Liver (tissue), 9 donors: ENCODE data around the gene CLCN5. TPM values are rescaled to one million over a fixed set of nuclear protein-coding genes. Genes with fewer than 3 reads are reported as not detected.

Experiments
- DNase-seq: peaks from one replicate; pipeline ENCODE4 v3.0.0-alpha.2; 2017; ENCODE audit warnings: low spot score
- H3K27ac ChIP-seq, 2 donors: one replicate each; pipeline ENCODE4 v1.7.0; 2013; ENCODE audit warnings: inconsistent platforms in 2 of 2, low read length in 2 of 2, control low read depth in 1 of 2, low read depth in 1 of 2, mild to moderate bottlenecking in 1 of 2
- H3K27me3 ChIP-seq, 4 donors: one replicate each; pipeline versions ENCODE4 v1.6.1 to v1.7.0; 2013; ENCODE audit warnings: low read length in 3 of 4, inconsistent platforms in 1 of 4, mild to moderate bottlenecking in 1 of 4, moderate library complexity in 1 of 4; ENCODE audit not compliant: control insufficient read depth in 4 of 4, insufficient read depth in 4 of 4
- H3K36me3 ChIP-seq, 4 donors: one replicate each; pipeline versions ENCODE4 v1.6.1 to v1.7.0; 2013; ENCODE audit warnings: low read length in 3 of 4, mild to moderate bottlenecking in 3 of 4, low read depth in 1 of 4, moderate library complexity in 1 of 4; ENCODE audit not compliant: control insufficient read depth in 4 of 4, insufficient read depth in 3 of 4
- H3K4me1 ChIP-seq, 4 donors: one replicate each; pipeline versions ENCODE4 v1.6.1 to v1.7.0; 2013; ENCODE audit warnings: low read length in 3 of 4, mild to moderate bottlenecking in 3 of 4, moderate library complexity in 1 of 4; ENCODE audit not compliant: control insufficient read depth in 4 of 4, insufficient read depth in 4 of 4
- H3K4me3 ChIP-seq, 3 donors: one replicate each; pipeline versions ENCODE4 v1.6.1 to v1.7.0; 2013; ENCODE audit warnings: low read length in 3 of 3, control low read depth in 1 of 3, low read depth in 1 of 3, mild to moderate bottlenecking in 1 of 3
- H3K9ac ChIP-seq, 2 donors: one replicate each; pipeline ENCODE4 v1.7.0; 2013; ENCODE audit warnings: low read length in 2 of 2, mild to moderate bottlenecking in 2 of 2, moderate library complexity in 2 of 2, control low read depth in 1 of 2, low read depth in 1 of 2
- H3K9me3 ChIP-seq, 4 donors: one replicate each; pipeline versions ENCODE4 v1.6.1 to v1.7.0; 2013; ENCODE audit warnings: low read length in 3 of 4; ENCODE audit not compliant: control insufficient read depth in 4 of 4
- EGR1 ChIP-seq, 2 donors: IDR thresholded peaks; 2 replicates each; pipeline ENCODE4 v1.6.1; 2016 to 2018; ENCODE audit warnings: antibody characterized with exemption in 2 of 2, low read depth in 2 of 2
- FOXA1 ChIP-seq: IDR thresholded peaks from 2 replicates; pipeline ENCODE4 v1.6.1; 2016; ENCODE audit warnings: antibody characterized with exemption
- FOXA2 ChIP-seq: IDR thresholded peaks from 2 replicates; pipeline ENCODE4 v1.6.1; 2016; ENCODE audit warnings: antibody characterized with exemption
- GABPA ChIP-seq, 2 donors: IDR thresholded peaks in 1 of 2; conservative IDR thresholded peaks in 1 of 2; 2 replicates each; pipeline ENCODE4 v1.6.1; 2016; ENCODE audit warnings: antibody characterized with exemption in 2 of 2, mild to moderate bottlenecking in 1 of 2, moderate library complexity in 1 of 2
- HNF4A ChIP-seq, 2 donors: conservative IDR thresholded peaks; 2 replicates each; pipeline ENCODE4 v1.6.1; 2016; ENCODE audit warnings: antibody characterized with exemption in 2 of 2, mild to moderate bottlenecking in 2 of 2
- HNF4G ChIP-seq: IDR thresholded peaks from 2 replicates; pipeline ENCODE4 v1.6.1; 2016; ENCODE audit warnings: antibody characterized with exemption
- NR2F2 ChIP-seq: IDR thresholded peaks from 2 replicates; pipeline ENCODE4 v1.6.1; 2016; ENCODE audit warnings: antibody characterized with exemption
- RAD21 ChIP-seq, 2 donors: IDR thresholded peaks; 2 replicates each; pipeline ENCODE4 v1.6.1; 2016; ENCODE audit warnings: antibody characterized with exemption in 2 of 2, mild to moderate bottlenecking in 2 of 2
- RXRA ChIP-seq, 2 donors: IDR thresholded peaks; 2 replicates each; pipeline ENCODE4 v1.6.1; 2017 to 2018; ENCODE audit warnings: antibody characterized with exemption in 2 of 2, mild to moderate bottlenecking in 1 of 2
- SP1 ChIP-seq: IDR thresholded peaks from 2 replicates; pipeline ENCODE4 v1.6.1; 2018; ENCODE audit warnings: antibody characterized with exemption, mild to moderate bottlenecking
- TAF1 ChIP-seq: conservative IDR thresholded peaks from 2 replicates; pipeline ENCODE4 v1.6.1; 2016; ENCODE audit warnings: antibody characterized with exemption, mild to moderate bottlenecking
- YY1 ChIP-seq: IDR thresholded peaks from 2 replicates; pipeline ENCODE4 v1.6.1; 2016; ENCODE audit warnings: antibody characterized with exemption, mild to moderate bottlenecking
- WGBS: extraction: QIAGEN DNeasy Blood & Tissue Kit; methylation state at CpG from one replicate; pipeline ENCODE4 v1.1.7; 2013; 5-methylcytosine and 5-hydroxymethylcytosine counted together
- polyA plus RNA-seq, 2 donors: library from polyadenylated mRNA; stranded (reverse) in 1 of 2; unstranded in 1 of 2; fragments of 200-250 nt in 1 of 2; fragments of >200 nt in 1 of 2; fragmentation: Nextera tagmentation in 1 of 2; extraction: Ambion mirVana in 1 of 2; gene quantifications; one replicate each; pipeline versions ENCODE4 v1.2.1 to v1.2.3, GENCODE V29; 2013 to 2015
- total RNA-seq, 2 donors: library from RNA; depleted of rRNA; stranded (reverse); fragments of >200 nt; gene quantifications; one replicate each; pipeline ENCODE4 v1.2.3, GENCODE V29; 2014
- TF ChIP-seq, protein P1 (sequence below): IDR thresholded peaks from 2 replicates; pipeline ENCODE4 v1.6.1; 2016; ENCODE audit warnings: antibody characterized with exemption, mild to moderate bottlenecking
- TF ChIP-seq, protein P2 (sequence below): IDR thresholded peaks from 2 replicates; pipeline ENCODE4 v1.6.1; 2016; ENCODE audit warnings: antibody characterized with exemption
- TF ChIP-seq, protein P3 (sequence below): fragments of 150-350 bp; IDR thresholded peaks from 2 replicates; pipeline ENCODE4 v1.5.1; 2017; ENCODE audit warnings: improper control_type of control experiment, low read depth, low read length; ENCODE audit not compliant: missing input control
- TF ChIP-seq, protein P4 (sequence below): IDR thresholded peaks from 2 replicates; pipeline ENCODE4 v1.6.1; 2016; ENCODE audit warnings: antibody characterized with exemption
- TF ChIP-seq, protein P5 (sequence below): IDR thresholded peaks from 2 replicates; pipeline ENCODE4 v1.6.1; 2016; ENCODE audit warnings: antibody characterized with exemption
- donor health status: healthy.
- donor health status: healthy.
- donor health status: healthy.
- donor health status: healthy.
- donor health status: healthy.

CLCN5 gene
- total and polyA plus RNA-seq, 4 donors = 5.6 to 56.1 (median 14.6) TPM

DNA sequence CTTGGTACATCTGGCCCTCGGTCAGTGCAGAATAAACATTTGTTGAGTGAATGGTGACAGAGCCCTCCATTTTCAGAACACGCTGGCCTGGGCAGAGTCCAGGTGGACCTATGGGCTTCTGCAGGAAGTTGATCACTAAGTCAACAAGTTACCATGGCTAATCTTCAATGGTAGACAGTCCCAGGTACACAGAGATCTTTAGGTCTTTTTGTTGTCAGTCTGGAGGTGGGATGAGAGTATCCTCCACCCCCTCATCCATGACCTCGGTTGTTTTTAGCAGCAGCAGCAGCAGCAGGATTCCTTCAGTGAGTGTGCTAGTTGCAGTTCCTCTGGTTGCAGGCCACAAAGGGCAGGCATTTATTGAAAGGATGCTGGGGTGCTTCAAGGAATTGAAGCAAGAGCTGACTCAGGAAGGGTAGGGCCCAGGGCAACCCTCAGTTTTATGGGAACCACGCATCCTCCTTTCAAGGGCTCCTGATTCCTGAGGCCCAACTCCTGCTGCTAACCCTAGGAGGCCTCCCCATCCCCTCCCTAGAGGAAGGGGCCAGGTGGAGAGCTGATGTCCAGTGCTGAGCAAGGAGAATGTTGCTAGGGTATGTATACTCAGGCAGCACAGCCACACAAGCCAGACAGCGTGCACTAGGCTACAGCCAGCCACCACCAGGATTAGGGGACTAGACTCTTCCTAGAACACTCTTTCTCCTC is 44.8 kb upstream of the CLCN5 start:
- no peak overlapping the region for H3K27ac ChIP-seq
- H3K27me3 ChIP-seq = no peaks in the 10 kb centered on the region
- DNase-seq = no peak
- H3K9me3 ChIP-seq = no peaks in the 10 kb centered on the region
- no peak overlapping the region for H3K4me3 ChIP-seq
- no peaks in the 10 kb centered on the region for H3K36me3 ChIP-seq
- TF ChIP-seq, protein P1, sequence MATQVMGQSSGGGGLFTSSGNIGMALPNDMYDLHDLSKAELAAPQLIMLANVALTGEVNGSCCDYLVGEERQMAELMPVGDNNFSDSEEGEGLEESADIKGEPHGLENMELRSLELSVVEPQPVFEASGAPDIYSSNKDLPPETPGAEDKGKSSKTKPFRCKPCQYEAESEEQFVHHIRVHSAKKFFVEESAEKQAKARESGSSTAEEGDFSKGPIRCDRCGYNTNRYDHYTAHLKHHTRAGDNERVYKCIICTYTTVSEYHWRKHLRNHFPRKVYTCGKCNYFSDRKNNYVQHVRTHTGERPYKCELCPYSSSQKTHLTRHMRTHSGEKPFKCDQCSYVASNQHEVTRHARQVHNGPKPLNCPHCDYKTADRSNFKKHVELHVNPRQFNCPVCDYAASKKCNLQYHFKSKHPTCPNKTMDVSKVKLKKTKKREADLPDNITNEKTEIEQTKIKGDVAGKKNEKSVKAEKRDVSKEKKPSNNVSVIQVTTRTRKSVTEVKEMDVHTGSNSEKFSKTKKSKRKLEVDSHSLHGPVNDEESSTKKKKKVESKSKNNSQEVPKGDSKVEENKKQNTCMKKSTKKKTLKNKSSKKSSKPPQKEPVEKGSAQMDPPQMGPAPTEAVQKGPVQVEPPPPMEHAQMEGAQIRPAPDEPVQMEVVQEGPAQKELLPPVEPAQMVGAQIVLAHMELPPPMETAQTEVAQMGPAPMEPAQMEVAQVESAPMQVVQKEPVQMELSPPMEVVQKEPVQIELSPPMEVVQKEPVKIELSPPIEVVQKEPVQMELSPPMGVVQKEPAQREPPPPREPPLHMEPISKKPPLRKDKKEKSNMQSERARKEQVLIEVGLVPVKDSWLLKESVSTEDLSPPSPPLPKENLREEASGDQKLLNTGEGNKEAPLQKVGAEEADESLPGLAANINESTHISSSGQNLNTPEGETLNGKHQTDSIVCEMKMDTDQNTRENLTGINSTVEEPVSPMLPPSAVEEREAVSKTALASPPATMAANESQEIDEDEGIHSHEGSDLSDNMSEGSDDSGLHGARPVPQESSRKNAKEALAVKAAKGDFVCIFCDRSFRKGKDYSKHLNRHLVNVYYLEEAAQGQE = no peak
- TF ChIP-seq FOXA1 (no peak), RXRA (IDR thresholded peaks at IDR 0.05) (no peak), EGR1 (IDR thresholded peaks at IDR 0.05; ENCODE audit: low read depth in 2 of 2) (no peak), HNF4G (no peak), YY1 (peak; percentile 67), RAD21 (IDR thresholded peaks at IDR 0.05) (no peak), SP1 (peak; percentile 62), TAF1 (no peak), GABPA (IDR thresholded peaks at IDR 0.05 in 1 of 2, conservative IDR thresholded peaks at IDR 0.05 in 1 of 2) (peak in 1 of 2 donors; percentile 43), FOXA2 (peak; percentile 44), NR2F2 (no peak), HNF4A (conservative IDR thresholded peaks at IDR 0.05) (peak; percentile 51 to 65)
- TF ChIP-seq, protein P2, sequence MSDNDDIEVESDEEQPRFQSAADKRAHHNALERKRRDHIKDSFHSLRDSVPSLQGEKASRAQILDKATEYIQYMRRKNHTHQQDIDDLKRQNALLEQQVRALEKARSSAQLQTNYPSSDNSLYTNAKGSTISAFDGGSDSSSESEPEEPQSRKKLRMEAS = no peak
- TF ChIP-seq, protein P3, sequence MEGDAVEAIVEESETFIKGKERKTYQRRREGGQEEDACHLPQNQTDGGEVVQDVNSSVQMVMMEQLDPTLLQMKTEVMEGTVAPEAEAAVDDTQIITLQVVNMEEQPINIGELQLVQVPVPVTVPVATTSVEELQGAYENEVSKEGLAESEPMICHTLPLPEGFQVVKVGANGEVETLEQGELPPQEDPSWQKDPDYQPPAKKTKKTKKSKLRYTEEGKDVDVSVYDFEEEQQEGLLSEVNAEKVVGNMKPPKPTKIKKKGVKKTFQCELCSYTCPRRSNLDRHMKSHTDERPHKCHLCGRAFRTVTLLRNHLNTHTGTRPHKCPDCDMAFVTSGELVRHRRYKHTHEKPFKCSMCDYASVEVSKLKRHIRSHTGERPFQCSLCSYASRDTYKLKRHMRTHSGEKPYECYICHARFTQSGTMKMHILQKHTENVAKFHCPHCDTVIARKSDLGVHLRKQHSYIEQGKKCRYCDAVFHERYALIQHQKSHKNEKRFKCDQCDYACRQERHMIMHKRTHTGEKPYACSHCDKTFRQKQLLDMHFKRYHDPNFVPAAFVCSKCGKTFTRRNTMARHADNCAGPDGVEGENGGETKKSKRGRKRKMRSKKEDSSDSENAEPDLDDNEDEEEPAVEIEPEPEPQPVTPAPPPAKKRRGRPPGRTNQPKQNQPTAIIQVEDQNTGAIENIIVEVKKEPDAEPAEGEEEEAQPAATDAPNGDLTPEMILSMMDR = no peak
- TF ChIP-seq, protein P4, sequence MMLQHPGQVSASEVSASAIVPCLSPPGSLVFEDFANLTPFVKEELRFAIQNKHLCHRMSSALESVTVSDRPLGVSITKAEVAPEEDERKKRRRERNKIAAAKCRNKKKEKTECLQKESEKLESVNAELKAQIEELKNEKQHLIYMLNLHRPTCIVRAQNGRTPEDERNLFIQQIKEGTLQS = no peak
- TF ChIP-seq, protein P5, sequence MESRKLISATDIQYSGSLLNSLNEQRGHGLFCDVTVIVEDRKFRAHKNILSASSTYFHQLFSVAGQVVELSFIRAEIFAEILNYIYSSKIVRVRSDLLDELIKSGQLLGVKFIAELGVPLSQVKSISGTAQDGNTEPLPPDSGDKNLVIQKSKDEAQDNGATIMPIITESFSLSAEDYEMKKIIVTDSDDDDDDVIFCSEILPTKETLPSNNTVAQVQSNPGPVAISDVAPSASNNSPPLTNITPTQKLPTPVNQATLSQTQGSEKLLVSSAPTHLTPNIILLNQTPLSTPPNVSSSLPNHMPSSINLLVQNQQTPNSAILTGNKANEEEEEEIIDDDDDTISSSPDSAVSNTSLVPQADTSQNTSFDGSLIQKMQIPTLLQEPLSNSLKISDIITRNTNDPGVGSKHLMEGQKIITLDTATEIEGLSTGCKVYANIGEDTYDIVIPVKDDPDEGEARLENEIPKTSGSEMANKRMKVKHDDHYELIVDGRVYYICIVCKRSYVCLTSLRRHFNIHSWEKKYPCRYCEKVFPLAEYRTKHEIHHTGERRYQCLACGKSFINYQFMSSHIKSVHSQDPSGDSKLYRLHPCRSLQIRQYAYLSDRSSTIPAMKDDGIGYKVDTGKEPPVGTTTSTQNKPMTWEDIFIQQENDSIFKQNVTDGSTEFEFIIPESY = no peak
- H3K9ac ChIP-seq = peak overlapping the region in 1 of 2 donors; percentile 14
- 46% methylated on average over 5 of the region's 5 CpGs for whole genome bisulfite sequencing
- peaks cover 3 to 15% (median 7%) of the 10 kb centered on the region in 4 donors for H3K4me1 ChIP-seq
